Prostate gland (tissue), 2 donors: ENCODE data around the gene SLA2. TPM values are rescaled to one million over a fixed set of nuclear protein-coding genes. Genes with fewer than 3 reads are reported as not detected.

Experiments
- DNase-seq: peaks from one replicate; pipeline ENCODE4 v3.0.0-alpha.2; 2019; ENCODE audit warnings: low spot score
- H3K27ac ChIP-seq, 2 donors: fragments of 200-600 bp; sonication (generic); 2 replicates each; pipeline ENCODE4 v1.5.1; 2017 to 2019
- H3K27me3 ChIP-seq: fragments of 200-600 bp; sonication (generic); replicated peaks from 2 replicates; pipeline ENCODE4 v1.5.1; 2019; ENCODE audit not compliant: insufficient read depth
- H3K36me3 ChIP-seq, 2 donors: fragments of 200-600 bp; sonication (generic); 1 replicate in 1 of 2; 2 replicates in 1 of 2; pipeline versions ENCODE4 v1.5.1 to v1.8.1; 2017 to 2019
- H3K4me1 ChIP-seq: fragments of 200-600 bp; sonication (generic); replicated peaks from 2 replicates; pipeline ENCODE4 v1.5.1; 2019
- H3K4me3 ChIP-seq, 2 donors: fragments of 200-600 bp; sonication (generic); 2 replicates each; pipeline ENCODE4 v1.5.1; 2017 to 2019
- H3K9me3 ChIP-seq: fragments of 200-600 bp; sonication (generic); 2 replicates; pipeline ENCODE4 v1.5.1; 2017
- CTCF ChIP-seq, 4 experiments: fragments of 200-600 bp in 2 of 4; fragments of 450-650 bp in 2 of 4; sonication (generic) in 2 of 4; IDR thresholded peaks; 1 replicate in 3 of 4; 2 replicates in 1 of 4; pipeline ENCODE4 v1.5.1; 2016 to 2019; ENCODE audit warnings: antibody characterized with exemption in 4 of 4, mild to moderate bottlenecking in 2 of 4, moderate library complexity in 2 of 4
- POLR2A ChIP-seq: fragments of 450-650 bp; IDR thresholded peaks from one replicate; pipeline ENCODE4 v1.6.1; 2016; ENCODE audit warnings: antibody characterized with exemption, mild to moderate bottlenecking
- POLR2AphosphoS5 ChIP-seq: sonication (generic); formaldehyde crosslinking; IDR thresholded peaks from one replicate; pipeline ENCODE4 v1.6.1; 2017; ENCODE audit warnings: antibody characterized with exemption
- WGBS: methylation state at CpG from one replicate; pipeline ENCODE4 v1.1.5; 2018; 5-methylcytosine and 5-hydroxymethylcytosine counted together
- intact Hi-C: fragments of 100-400 bp; cut with DNase I; formaldehyde crosslinking; loops from one replicate; pipeline ENCODE4 v1.14.2; 2022
- total RNA-seq, 2 donors: library from RNA; depleted of rRNA; stranded (reverse); fragments of >200 nt; gene quantifications; one replicate each; pipeline ENCODE4 v1.1.0, GENCODE V29; 2016

Gene SLA2
- total RNA-seq, 2 donors from 2014 or later = 0.28 to 0.73 TPM

- Histone ChIP-seq H3K36me3 (peaks cover 0 to 8% of the 10 kb centered on the region in 2 donors), H3K4me1 (no peaks in the 10 kb centered on the region), H3K4me3 (no peak overlapping the region), H3K27ac (no peak overlapping the region), H3K27me3 (no peaks in the 10 kb centered on the region), H3K9me3 (no peaks in the 10 kb centered on the region)
- TF ChIP-seq POLR2A (no peak), CTCF (IDR thresholded peaks at IDR 0.05) (no peak), POLR2AphosphoS5 (no peak)
- DNase-seq = no peak
- intact Hi-C loops = no loop called here
- 71% methylated on average over 4 of the region's 4 CpGs for WGBS
These were observed 10.7 kb upstream of the SLA2 start for GRCh38 chr20:36656733-36657132.

- peaks cover 0 to 8% of the 10 kb centered on the region in 2 donors for H3K36me3 ChIP-seq
- no peak for TF ChIP-seq POLR2A
- TF ChIP-seq POLR2AphosphoS5 = no peak
- TF ChIP-seq CTCF (IDR thresholded peaks at IDR 0.05) = no peak
- WGBS = 90% methylated on average over 3 of the region's 3 CpGs
These were observed 9.0 kb upstream of the SLA2 start for GRCh38 chr20:36655004-36655403.

GRCh38 chr20:36654506-36654905 lies 8.5 kb upstream of the SLA2 start:
- Histone ChIP-seq H3K9me3 (no peaks in the 10 kb centered on the region), H3K27ac (no peak overlapping the region), H3K4me3 (no peak overlapping the region), H3K27me3 (no peaks in the 10 kb centered on the region), H3K4me1 (no peaks in the 10 kb centered on the region), H3K36me3 (peaks cover 0 to 8% of the 10 kb centered on the region in 2 donors)
- TF ChIP-seq CTCF (IDR thresholded peaks at IDR 0.05) = no peak
- TF ChIP-seq POLR2A = no peak
- TF ChIP-seq POLR2AphosphoS5 = no peak
- intact Hi-C loops = no loop called here
- 93% methylated on average over 8 of the region's 8 CpGs for WGBS
- no peak for DNase-seq

More at GRCh38 chr20:36655004-36655403, 9.0 kb upstream of the SLA2 start:
- DNase-seq = no peak
- Histone ChIP-seq H3K4me3 (no peak overlapping the region), H3K4me1 (no peaks in the 10 kb centered on the region), H3K9me3 (no peaks in the 10 kb centered on the region), H3K27ac (no peak overlapping the region), H3K27me3 (no peaks in the 10 kb centered on the region)
- intact Hi-C loops = no loop called here

- Histone ChIP-seq H3K27ac (no peak overlapping the region), H3K27me3 (no peaks in the 10 kb centered on the region), H3K36me3 (peaks cover 0 to 8% of the 10 kb centered on the region in 2 donors), H3K4me3 (no peak overlapping the region), H3K9me3 (no peaks in the 10 kb centered on the region), H3K4me1 (no peaks in the 10 kb centered on the region)
- intact Hi-C loops = no loop called here
- TF ChIP-seq POLR2A (no peak), POLR2AphosphoS5 (no peak), CTCF (IDR thresholded peaks at IDR 0.05) (no peak)
- DNase-seq = no peak
- 86% methylated on average over 9 of the region's 9 CpGs for whole genome bisulfite sequencing
These were observed 7.5 kb upstream of the SLA2 start for GRCh38 chr20:36653456-36653855.

- Histone ChIP-seq H3K4me3 (no peak overlapping the region), H3K27me3 (no peaks in the 10 kb centered on the region), H3K9me3 (no peaks in the 10 kb centered on the region), H3K36me3 (no peaks in the 10 kb centered on the region), H3K4me1 (no peaks in the 10 kb centered on the region), H3K27ac (no peak overlapping the region)
- intact Hi-C loops = no loop called here
- no peak for DNase-seq
- 55% methylated on average over 8 of the region's 8 CpGs for WGBS
- no peak for TF ChIP-seq POLR2AphosphoS5
- TF ChIP-seq POLR2A = no peak
- no peak for TF ChIP-seq CTCF (IDR thresholded peaks at IDR 0.05)
These were observed 1.5 kb upstream of the SLA2 start for GRCh38 chr20:36647196-36648121.
